Measurements from ENCODE around the gene UBE2F.

The UBE2F gene

GRCh38 chr2:238087211-238087610, 120.4 kb downstream of the UBE2F start:
- H3K4me3 ChIP-seq (replicated peaks in 1 of 2; ENCODE audit: low read depth in 2 of 2, low read length in 2 of 2), result no peak overlapping the region
- no peak for DNase-seq (ENCODE audit: low read depth in 2 of 2)
- TF ChIP-seq CTCF (IDR thresholded peaks at IDR 0.05; ENCODE audit: low read depth, low read length), result no peak

DNA sequence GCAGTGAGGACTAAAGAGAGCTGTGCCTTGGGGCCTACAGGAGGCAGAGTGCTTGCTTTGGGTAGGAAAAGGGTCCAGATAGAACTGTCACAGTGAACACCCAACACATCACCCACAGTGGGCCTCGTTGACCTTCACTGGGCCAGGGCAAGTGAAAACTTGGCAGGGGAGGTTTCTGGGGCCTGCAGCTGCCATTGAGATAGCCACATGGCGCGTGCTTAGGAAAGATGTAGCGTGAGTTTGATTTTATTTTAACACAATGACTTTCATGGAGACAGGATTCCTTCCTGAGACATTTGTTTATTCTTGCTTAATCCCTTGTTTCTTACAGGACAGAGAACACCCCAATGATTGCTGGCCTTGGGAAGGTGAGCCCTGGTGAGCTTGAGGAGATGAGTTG, 124.1 kb downstream of the UBE2F start:
- DNase-seq (ENCODE audit: low read depth in 2 of 2), result no peak
- TF ChIP-seq CTCF (IDR thresholded peaks at IDR 0.05; ENCODE audit: low read depth, low read length), result no peak
- H3K4me3 ChIP-seq (replicated peaks in 1 of 2; ENCODE audit: low read depth in 2 of 2, low read length in 2 of 2), result no peak overlapping the region

DNA sequence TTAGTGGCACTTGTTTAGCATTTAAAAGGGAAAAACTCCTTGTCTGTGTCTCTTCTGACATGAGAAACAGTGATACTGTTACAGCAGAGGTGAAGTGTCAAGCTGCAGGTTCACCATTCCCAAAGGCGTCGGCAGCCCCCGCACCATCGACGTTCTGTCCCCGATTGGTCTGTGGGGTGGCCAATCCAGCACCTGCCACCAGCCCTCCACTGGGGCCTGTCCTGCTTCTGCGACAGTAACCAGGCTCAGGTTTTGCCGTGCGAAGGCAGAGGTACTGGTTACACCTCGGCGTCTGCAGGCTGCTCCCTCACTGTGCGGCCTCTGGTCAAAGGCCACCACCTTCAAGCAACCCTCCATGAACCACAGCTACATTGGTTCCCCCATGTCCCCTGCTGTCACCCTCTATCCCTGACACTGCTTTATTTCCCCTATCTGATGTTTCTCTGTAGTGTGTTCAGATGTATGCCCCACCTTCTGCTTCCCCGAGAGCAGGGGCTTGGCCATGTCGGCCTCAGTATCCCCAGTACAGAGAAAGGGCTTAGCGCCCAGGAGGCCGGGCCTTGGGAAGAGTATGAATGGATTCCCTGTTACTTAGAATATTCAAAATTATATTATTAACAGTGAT, 124.7 kb downstream of the UBE2F start:
- DNase-seq (ENCODE audit: low read depth in 2 of 2), result no peak
- TF ChIP-seq CTCF (IDR thresholded peaks at IDR 0.05; ENCODE audit: low read depth, low read length), result no peak
- H3K4me3 ChIP-seq (replicated peaks in 1 of 2; ENCODE audit: low read depth in 2 of 2, low read length in 2 of 2), result no peak overlapping the region
